Hepatocyte (in vitro differentiated cells): Measurements from ENCODE around the gene GLRX3.

Source experiments
- CTCF ChIP-seq: fragments of 200-600 bp; sonication (generic); IDR thresholded peaks from 2 replicates; pipeline ENCODE4 v1.5.1; 2016; ENCODE audit warnings: antibody characterized with exemption, mild to moderate bottlenecking; ENCODE audit not compliant: poor library complexity
- EZH2phosphoT487 ChIP-seq: fragments of 200-600 bp; sonication (generic); IDR thresholded peaks from one replicate; pipeline ENCODE4 v1.6.1; 2018; ENCODE audit warnings: antibody characterized with exemption, mild to moderate bottlenecking, low read depth, moderate library complexity; ENCODE audit not compliant: unreplicated experiment, severe bottlenecking

- TF ChIP-seq EZH2phosphoT487 (no peak), CTCF (no peak)
These were observed 9.9 kb downstream of the GLRX3 start for GRCh38 chr10:130146042-130146441.
